ENCODE results near the gene CDK18. TPM values are rescaled to one million over a fixed set of nuclear protein-coding genes. Genes with fewer than 3 reads are reported as not detected.

CDK18 gene
- total RNA-seq, 1 experiment from 2014 or later = 27.6 TPM

Small RNA genes lying within 50 kb of the gene (small RNA-seq; reads per million reads assigned to genes)
- gene RNU2-19P = 1.7 reads per million, percentile 60 among the genes with 10 or more reads in this experiment

Other genes with a start within 250 kb of the CDK18 start
- 2.4 and 3.9 TPM in 2 replicates for gene NUAK2, start 182.9 kb upstream of the CDK18 start, total RNA-seq (2014; rRNA removed; shearing (Covaris generic))
- not detected in 2 replicates for gene KLHDC8A, start 147.7 kb upstream of the CDK18 start, total RNA-seq (2014; rRNA removed; shearing (Covaris generic))
- gene LEMD1, start 82.6 kb upstream of the CDK18 start, total RNA-seq (2014; rRNA removed; shearing (Covaris generic)) = 3.8 and 7.1 TPM in 2 replicates
- gene BLACAT1, start 48.6 kb upstream of the CDK18 start, total RNA-seq (2014; rRNA removed; shearing (Covaris generic)) = 1.8 and 1.9 TPM in 2 replicates
- 6.5 and 7.6 TPM in 2 replicates for gene ELK4, start 127.3 kb downstream of the CDK18 start, total RNA-seq (2014; rRNA removed; shearing (Covaris generic))
- gene SLC45A3, start 175.8 kb downstream of the CDK18 start, total RNA-seq (2014; rRNA removed; shearing (Covaris generic)) = 56.7 and 59.6 TPM in 2 replicates
- 41.9 and 42.8 TPM in 2 replicates for gene NUCKS1, start 245.5 kb downstream of the CDK18 start, total RNA-seq (2014; rRNA removed; shearing (Covaris generic))